ENCODE data around the gene DNAH14. TPM values are rescaled to one million over a fixed set of nuclear protein-coding genes. Genes with fewer than 3 reads are reported as not detected.
A peak's percentile ranks its signal among the peaks of the same experiment; 100 is the strongest.

Gene DNAH14
- total and polyA plus RNA-seq, 2 of the 13 experiments (the other 11 are each of a cell fraction or from before 2014, with no cell fraction given) = 4.5 to 27.5 TPM

DNA sequence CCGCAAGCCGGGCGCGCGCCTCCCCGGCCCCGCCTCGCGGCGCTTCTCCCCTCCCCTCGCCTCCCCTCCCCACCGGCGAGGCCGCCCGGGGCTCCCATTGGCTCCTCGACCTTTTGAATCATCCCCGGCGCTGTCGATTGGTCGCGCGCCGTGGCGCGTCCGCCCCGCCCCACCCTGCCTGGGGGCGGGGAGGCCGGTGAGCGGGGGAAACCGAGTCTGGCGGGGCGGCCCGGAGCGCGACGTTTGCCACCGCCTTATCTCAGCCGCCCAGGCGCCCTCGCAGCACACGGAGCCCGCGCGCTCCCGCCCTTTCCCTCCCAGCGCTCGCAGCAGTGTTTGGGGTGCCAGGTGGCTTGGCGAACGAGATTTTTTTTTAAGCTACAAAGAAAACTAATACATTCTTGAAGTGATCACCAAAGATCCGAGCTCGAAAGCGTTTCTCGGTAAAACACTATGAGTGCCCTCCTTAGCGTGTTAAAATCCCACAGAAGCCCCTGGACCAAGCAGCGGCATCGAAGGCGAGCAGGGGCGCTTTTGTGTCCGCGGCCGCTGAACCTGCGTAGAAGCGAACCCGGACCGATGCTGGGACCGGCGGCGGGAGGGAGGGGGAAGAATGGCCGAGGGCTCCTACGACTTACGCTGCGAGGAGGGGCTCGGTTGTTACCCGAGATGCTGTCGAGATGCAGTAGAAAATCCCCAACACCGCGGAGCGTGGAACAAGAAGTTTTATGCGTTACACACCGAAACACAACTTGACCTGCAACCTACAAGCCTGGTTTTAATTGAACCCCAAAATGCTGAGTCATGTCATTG is 498.8 kb downstream of the DNAH14 start (continued):
- no peak for TF ChIP-seq ZFP62 (CRISPR knock-in tag; IDR thresholded peaks at IDR 0.05)
- peak; percentile 65 for TF ChIP-seq ZNF142 (CRISPR knock-in tag; IDR thresholded peaks at IDR 0.05)
- TF ChIP-seq DR1 (CRISPR knock-in tag; IDR thresholded peaks at IDR 0.05) = no peak
- no peak for TF ChIP-seq ZNF652 (CRISPR knock-in tag; IDR thresholded peaks at IDR 0.05; ENCODE audit: borderline replicate concordance, low read depth)
- peak; percentile 89 for TF ChIP-seq FOXM1 (CRISPR knock-in tag; IDR thresholded peaks at IDR 0.05)
- no peak for TF ChIP-seq IKZF4 (CRISPR knock-in tag; IDR thresholded peaks at IDR 0.05; ENCODE audit: borderline replicate concordance, low read depth, not compliant biosample characterization)
- no peak for TF ChIP-seq ELF1 (CRISPR knock-in tag; IDR thresholded peaks at IDR 0.05)
- TF ChIP-seq TBX3 (IDR thresholded peaks at IDR 0.05; ENCODE audit: borderline replicate concordance) = no peak
- TF ChIP-seq ESRRA (CRISPR knock-in tag; IDR thresholded peaks at IDR 0.05; ENCODE audit: low read depth) = no peak
- TF ChIP-seq, protein P1, sequence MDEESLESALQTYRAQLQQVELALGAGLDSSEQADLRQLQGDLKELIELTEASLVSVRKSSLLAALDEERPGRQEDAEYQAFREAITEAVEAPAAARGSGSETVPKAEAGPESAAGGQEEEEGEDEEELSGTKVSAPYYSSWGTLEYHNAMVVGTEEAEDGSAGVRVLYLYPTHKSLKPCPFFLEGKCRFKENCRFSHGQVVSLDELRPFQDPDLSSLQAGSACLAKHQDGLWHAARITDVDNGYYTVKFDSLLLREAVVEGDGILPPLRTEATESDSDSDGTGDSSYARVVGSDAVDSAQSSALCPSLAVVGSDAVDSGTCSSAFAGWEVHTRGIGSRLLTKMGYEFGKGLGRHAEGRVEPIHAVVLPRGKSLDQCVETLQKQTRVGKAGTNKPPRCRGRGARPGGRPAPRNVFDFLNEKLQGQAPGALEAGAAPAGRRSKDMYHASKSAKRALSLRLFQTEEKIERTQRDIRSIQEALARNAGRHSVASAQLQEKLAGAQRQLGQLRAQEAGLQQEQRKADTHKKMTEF (CRISPR knock-in tag; IDR thresholded peaks at IDR 0.05) = peak; percentile 69
- TF ChIP-seq NFYB (CRISPR knock-in tag; IDR thresholded peaks at IDR 0.05) = peak; percentile 87
- TF ChIP-seq, protein P2, sequence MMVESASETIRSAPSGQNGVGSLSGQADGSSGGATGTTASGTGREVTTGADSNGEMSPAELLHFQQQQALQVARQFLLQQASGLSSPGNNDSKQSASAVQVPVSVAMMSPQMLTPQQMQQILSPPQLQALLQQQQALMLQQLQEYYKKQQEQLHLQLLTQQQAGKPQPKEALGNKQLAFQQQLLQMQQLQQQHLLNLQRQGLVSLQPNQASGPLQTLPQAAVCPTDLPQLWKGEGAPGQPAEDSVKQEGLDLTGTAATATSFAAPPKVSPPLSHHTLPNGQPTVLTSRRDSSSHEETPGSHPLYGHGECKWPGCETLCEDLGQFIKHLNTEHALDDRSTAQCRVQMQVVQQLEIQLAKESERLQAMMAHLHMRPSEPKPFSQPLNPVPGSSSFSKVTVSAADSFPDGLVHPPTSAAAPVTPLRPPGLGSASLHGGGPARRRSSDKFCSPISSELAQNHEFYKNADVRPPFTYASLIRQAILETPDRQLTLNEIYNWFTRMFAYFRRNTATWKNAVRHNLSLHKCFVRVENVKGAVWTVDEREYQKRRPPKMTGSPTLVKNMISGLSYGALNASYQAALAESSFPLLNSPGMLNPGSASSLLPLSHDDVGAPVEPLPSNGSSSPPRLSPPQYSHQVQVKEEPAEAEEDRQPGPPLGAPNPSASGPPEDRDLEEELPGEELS (CRISPR knock-in tag; IDR thresholded peaks at IDR 0.05) = no peak
- no peak for TF ChIP-seq ZMAT5 (CRISPR knock-in tag; IDR thresholded peaks at IDR 0.05; ENCODE audit: borderline replicate concordance, low read depth)
- no peak for TF ChIP-seq TARDBP (CRISPR knock-in tag; IDR thresholded peaks at IDR 0.05)
- TF ChIP-seq, protein P3, sequence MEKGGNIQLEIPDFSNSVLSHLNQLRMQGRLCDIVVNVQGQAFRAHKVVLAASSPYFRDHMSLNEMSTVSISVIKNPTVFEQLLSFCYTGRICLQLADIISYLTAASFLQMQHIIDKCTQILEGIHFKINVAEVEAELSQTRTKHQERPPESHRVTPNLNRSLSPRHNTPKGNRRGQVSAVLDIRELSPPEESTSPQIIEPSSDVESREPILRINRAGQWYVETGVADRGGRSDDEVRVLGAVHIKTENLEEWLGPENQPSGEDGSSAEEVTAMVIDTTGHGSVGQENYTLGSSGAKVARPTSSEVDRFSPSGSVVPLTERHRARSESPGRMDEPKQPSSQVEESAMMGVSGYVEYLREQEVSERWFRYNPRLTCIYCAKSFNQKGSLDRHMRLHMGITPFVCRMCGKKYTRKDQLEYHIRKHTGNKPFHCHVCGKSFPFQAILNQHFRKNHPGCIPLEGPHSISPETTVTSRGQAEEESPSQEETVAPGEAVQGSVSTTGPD (CRISPR knock-in tag; IDR thresholded peaks at IDR 0.05) = no peak
- TF ChIP-seq ETV6 (CRISPR knock-in tag; conservative IDR thresholded peaks at IDR 0.05) = no peak; the same call in 1 of the 2 replicates
- TF ChIP-seq ZNF792 (CRISPR knock-in tag; IDR thresholded peaks at IDR 0.05) = 0 out of 2 replicates have a peak, but pooled peaks have one; percentile 33
